Measurements from ENCODE around the gene ADAMTS10. TPM values are rescaled to one million over a fixed set of nuclear protein-coding genes. Genes with fewer than 3 reads are reported as not detected.
A peak's percentile ranks its signal among the peaks of the same experiment; 100 is the strongest.

Gene ADAMTS10
- total RNA-seq, 1 donor from 2014 or later, result 9.1 TPM

GRCh38 chr19:8607386-8607785, 3.1 kb downstream of the ADAMTS10 start:
- DNase-seq, result peak; percentile 71

GRCh38 chr19:8605514-8605913, 5.0 kb downstream of the ADAMTS10 start:
- intact Hi-C loops (cut with DNase I), result no loop called here
- no peak for DNase-seq
- ATAC-seq (ENCODE audit: poor library complexity), result no peak

More at GRCh38 chr19:8607386-8607785, 3.1 kb downstream of the ADAMTS10 start:
- peak; percentile 38 for ATAC-seq (ENCODE audit: poor library complexity)
- intact Hi-C loops (cut with DNase I), result no loop called here

GRCh38 chr19:8601796-8602195, 8.7 kb downstream of the ADAMTS10 start:
- ATAC-seq (ENCODE audit: poor library complexity) (no peak), DNase-seq (no peak)
- intact Hi-C loops (cut with DNase I), result no loop called here

GRCh38 chr19:8600816-8601215, 9.7 kb downstream of the ADAMTS10 start:
- no peak for DNase-seq

GRCh38 chr19:8600064-8600463, 10.5 kb downstream of the ADAMTS10 start:
- intact Hi-C loops (cut with DNase I), result no loop called here
- no peak for ATAC-seq (ENCODE audit: poor library complexity)
- DNase-seq, result no peak

More at GRCh38 chr19:8600816-8601215, 9.7 kb downstream of the ADAMTS10 start:
- no peak for ATAC-seq (ENCODE audit: poor library complexity)
- intact Hi-C loops (cut with DNase I), result no loop called here

GRCh38 chr19:8596168-8596567, 14.3 kb downstream of the ADAMTS10 start:
- intact Hi-C loops (cut with DNase I), result no loop called here
- no peak for DNase-seq
- ATAC-seq (ENCODE audit: poor library complexity), result no peak

GRCh38 chr19:8595651-8596050, 14.9 kb downstream of the ADAMTS10 start:
- no peak for ATAC-seq (ENCODE audit: poor library complexity)
- intact Hi-C loops (cut with DNase I), result no loop called here
- no peak for DNase-seq

- no peak for ATAC-seq (ENCODE audit: poor library complexity)
- no peak for DNase-seq
Measured at GRCh38 chr19:8593931-8594330, 16.6 kb downstream of the ADAMTS10 start.

GRCh38 chr19:8592231-8593009, 18.1 kb downstream of the ADAMTS10 start:
- intact Hi-C loops (cut with DNase I), result no loop called here

More at GRCh38 chr19:8593931-8594330, 16.6 kb downstream of the ADAMTS10 start:
- intact Hi-C loops (cut with DNase I), result no loop called here

GRCh38 chr19:8589177-8589714, 21.3 kb downstream of the ADAMTS10 start:
- intact Hi-C loops (cut with DNase I), result loop anchor here (10.0 kb wide), 1 partner anchor 234 kb away; no protein-coding TSS in a partner anchor
- DNase-seq, result no peak
- ATAC-seq (ENCODE audit: poor library complexity), result no peak

More at GRCh38 chr19:8592231-8593009, 18.1 kb downstream of the ADAMTS10 start:
- DNase-seq (peak; percentile 98), ATAC-seq (ENCODE audit: poor library complexity) (peak; percentile 88)

- intact Hi-C loops (cut with DNase I), result loop anchor here (10.0 kb wide), 1 partner anchor 231 kb away; no protein-coding TSS in a partner anchor
- ATAC-seq (ENCODE audit: poor library complexity), result peak; percentile 56
- DNase-seq, result peak; percentile 73
Measured at GRCh38 chr19:8585894-8586750, 24.4 kb downstream of the ADAMTS10 start.

GRCh38 chr19:8584965-8585893, 25.3 kb downstream of the ADAMTS10 start:
- intact Hi-C loops (cut with DNase I), result loop anchor here (10.0 kb wide), 1 partner anchor 230 kb away; no protein-coding TSS in a partner anchor
- ATAC-seq (ENCODE audit: poor library complexity) (no peak), DNase-seq (no peak)

GRCh38 chr19:8580710-8581281, 29.7 kb downstream of the ADAMTS10 start:
- intact Hi-C loops (cut with DNase I), result loop anchor here (10.0 kb wide), 1 partner anchor 226 kb away; no protein-coding TSS in a partner anchor
- ATAC-seq (ENCODE audit: poor library complexity) (peak; percentile 74), DNase-seq (peak; percentile 90)

- intact Hi-C loops (cut with DNase I), result no loop called here
- ATAC-seq (ENCODE audit: poor library complexity) (peak; percentile 49), DNase-seq (peak; percentile 87)
Measured at GRCh38 chr19:8578642-8579265, 31.8 kb downstream of the ADAMTS10 start.

- ATAC-seq (ENCODE audit: poor library complexity), result no peak
- intact Hi-C loops (cut with DNase I), result no loop called here
- no peak for DNase-seq
Measured at GRCh38 chr19:8577741-8578140, 32.8 kb downstream of the ADAMTS10 start.

- DNase-seq, result peak; percentile 84
- intact Hi-C loops (cut with DNase I), result no loop called here
- peak; percentile 60 for ATAC-seq (ENCODE audit: poor library complexity)
Measured at GRCh38 chr19:8577247-8577646, 33.3 kb downstream of the ADAMTS10 start, which contains the start of gene MYO1F. TSS of gene MYO1F (minus strand) at chr19:8577442. CDS start at chr19:8577309, 133 bp downstream.
